GM19324 (cell line): ENCODE measurements around the gene ARSK.

Experiments
- ATAC-seq: cut with Tn5 transposase; IDR thresholded peaks from one replicate; pipeline ENCODE4 v1.9.1; 2021; ENCODE audit warnings: mild to moderate bottlenecking, moderate library complexity; ENCODE audit not compliant: unreplicated experiment, low FRiP score

The ARSK gene

DNA sequence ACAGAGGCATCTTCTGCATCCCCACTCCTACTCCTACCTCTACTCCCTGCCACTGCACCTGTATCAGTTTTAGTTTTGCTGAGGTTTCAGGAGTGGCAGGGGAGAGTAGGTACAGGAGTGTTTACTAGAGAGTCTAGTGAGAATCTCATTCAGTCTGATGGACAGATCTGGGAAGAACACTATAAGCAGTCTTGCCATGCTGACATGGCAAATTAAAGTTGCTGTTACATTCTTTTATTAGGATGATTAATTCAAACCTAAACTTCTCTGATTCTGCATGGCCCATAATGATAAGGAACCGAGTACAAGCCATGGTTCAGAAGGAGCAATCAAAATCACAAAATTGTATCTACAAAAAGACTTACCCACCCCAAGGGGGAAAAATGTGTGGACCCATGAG lies 7.4 kb downstream of the ARSK start:
- no peak for ATAC-seq

DNA sequence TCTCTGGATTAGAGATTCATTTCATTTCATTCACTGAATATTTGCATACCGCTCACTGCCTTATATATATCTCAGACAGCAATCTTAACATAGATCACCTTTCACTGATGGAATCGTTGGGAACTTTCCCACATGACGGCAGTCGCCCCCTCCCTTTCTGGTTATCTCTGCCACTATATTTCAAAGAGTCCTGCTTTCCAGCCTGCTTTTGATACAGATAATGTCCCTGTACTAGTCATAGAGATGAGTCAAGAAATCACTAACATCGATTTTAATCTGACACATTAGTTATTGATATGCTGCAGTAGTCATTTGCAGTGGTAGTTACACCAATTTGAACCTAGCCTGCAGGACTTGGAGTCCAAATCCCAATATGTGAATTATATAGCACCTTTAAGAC lies 8.5 kb downstream of the ARSK start:
- ATAC-seq = no peak

- ATAC-seq = no peak
Observed at GRCh38 chr5:95564450-95564849, 9.5 kb downstream of the ARSK start.

- ATAC-seq = no peak
Observed at GRCh38 chr5:95565280-95565920, 10.5 kb downstream of the ARSK start.

- no peak for ATAC-seq
Observed at GRCh38 chr5:95572016-95572415, 17.1 kb downstream of the ARSK start.

DNA sequence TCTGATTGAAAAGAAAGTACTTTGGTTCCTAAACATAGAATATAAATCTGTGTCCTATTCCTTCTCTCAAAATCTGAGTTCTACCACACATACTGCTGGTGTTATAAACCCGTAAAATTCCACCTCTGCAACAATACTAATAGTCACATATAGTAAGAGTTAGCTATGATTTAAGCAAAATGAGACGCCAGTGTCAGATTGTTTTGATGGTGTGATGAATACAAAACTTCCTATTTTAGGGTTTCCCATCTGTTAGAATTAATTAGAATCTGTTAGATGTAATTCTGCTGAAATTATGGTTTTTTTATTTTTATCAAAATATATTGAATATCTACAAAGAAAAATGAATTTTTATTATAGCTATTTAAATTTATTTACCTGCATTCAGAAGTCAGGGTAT lies 26.7 kb downstream of the ARSK start:
- ATAC-seq = no peak

DNA sequence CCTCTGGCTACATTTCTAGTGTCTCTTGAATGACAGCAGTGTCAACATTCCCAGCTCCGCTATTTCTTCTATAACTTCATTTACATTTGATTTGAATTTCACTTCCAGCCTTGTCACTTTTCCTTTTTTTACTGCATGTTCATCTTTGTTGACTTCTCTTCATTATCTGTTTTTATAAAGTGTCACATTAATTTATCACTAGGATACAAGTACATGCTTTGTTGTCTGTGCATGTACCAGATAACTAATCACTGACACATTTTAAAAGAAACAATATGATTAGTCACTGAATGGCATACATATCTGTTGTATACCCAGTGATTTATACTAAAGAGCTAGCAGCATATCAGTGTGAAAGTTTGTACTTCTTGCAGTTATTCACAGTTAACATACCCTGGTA lies 29.1 kb downstream of the ARSK start:
- no peak for ATAC-seq

DNA sequence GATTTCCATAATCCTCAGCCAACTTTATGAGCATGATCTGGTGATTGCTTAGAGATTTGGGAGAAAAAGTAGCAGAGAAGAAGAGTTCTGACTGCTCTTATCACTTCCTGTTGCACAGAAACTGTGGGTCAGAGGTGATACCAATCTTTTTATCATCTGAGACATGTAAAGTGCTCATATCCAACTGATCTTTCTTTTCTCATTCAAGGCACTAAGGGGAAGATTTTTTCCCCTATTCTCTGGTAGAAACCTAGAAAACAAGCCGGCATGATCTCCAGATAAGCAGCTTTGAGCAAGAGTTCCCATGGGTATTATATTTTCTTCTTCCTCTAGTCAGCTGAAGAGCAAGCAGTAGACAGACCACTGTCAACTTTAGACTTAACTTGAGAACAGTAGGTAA lies 36.0 kb downstream of the ARSK start:
- ATAC-seq = no peak

DNA sequence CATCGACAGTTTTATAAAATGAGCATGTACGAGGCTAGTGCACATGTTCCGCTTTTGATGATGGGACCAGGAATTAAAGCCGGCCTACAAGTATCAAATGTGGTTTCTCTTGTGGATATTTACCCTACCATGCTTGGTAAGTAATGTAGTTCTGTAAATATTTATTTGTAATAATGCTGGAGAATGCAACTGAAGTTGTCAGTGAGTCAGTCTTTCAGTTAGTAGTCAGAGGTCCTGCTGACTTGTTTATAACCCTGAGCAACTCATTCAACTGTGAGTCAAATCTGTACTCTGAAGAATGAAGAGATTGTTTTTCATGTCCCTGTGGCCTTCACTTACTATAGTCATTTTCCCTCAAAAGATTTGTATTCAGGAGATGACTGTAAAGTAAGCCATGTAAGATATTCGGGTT lies 36.6 kb downstream of the ARSK start:
- ATAC-seq = no peak

DNA sequence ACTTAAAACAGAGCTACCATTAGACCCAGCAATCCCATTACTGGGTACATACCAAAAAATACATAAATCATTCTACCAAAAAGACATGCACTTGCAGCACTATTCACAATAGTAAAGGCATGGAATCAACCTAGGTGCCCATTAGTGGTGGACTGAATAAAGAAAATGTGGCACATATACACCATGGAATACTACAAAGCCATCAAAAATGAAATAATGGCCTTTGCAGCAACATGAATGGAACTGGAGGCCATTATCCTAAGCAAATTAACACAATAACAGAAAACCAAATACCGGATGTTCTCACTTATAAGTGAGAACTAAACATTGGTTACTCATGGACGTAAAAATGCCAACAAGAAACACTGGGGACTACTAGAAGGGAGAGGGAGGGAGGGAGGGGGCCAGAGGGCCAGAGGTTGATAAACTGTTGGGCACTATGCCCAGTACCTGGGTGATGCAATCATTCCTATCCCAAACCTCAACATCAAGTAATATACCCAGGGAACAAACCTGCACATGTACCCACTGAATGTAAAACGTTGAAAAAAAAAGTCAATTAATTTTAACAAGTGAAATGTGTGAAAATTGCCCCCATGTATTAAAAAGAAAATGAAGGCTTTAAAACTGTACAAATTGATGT lies 40.5 kb downstream of the ARSK start:
- no peak for ATAC-seq

- ATAC-seq = no peak
Observed at GRCh38 chr5:95599252-95599651, 44.4 kb downstream of the ARSK start.

- ATAC-seq = no peak
Observed at GRCh38 chr5:95600557-95600956, 45.7 kb downstream of the ARSK start.

- ATAC-seq = no peak
Observed at GRCh38 chr5:95605786-95606185, 50.9 kb downstream of the ARSK start.

GRCh38 chr5:95606419-95606818 lies 51.5 kb downstream of the ARSK start:
- no peak for ATAC-seq

DNA sequence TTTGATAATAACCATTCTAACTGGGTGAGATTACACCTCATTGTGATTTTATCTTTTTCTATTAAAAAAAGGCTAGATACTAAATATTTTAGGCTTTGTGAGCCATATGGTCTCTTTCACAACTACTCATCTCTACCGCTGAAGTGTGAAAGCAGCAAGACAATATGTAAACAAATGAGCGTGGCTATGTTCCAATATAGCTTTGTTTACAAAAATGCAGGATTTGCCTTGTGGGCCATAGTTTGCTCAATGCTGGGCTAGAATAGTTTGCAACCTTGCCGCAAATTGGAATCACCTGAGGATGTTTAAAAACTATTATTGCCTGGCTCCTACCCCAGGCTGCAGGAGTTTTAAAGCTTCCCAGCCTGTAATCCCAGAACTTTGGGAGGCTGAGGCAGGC lies 54.8 kb downstream of the ARSK start:
- ATAC-seq = no peak

DNA sequence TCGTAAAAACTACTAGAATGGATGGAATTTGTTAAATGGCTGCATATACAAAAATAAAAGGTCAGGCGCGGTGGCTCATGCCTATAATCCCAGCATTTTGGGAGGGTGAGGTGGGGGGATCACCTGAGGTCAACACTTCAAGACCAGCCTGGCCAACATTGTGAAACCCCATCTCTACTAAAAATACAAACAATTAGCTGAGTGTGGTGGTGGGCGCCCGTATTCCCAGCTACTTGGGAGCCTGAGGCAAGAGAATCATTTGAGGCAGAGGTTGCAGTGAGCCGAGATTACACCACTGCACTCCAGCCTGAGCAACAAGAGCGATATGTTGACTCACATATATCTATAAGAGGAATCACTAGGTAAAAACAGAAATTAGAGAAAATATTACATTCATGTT lies 55.6 kb downstream of the ARSK start:
- ATAC-seq = no peak

GRCh38 chr5:95611396-95611795 lies 56.5 kb downstream of the ARSK start:
- no peak for ATAC-seq

DNA sequence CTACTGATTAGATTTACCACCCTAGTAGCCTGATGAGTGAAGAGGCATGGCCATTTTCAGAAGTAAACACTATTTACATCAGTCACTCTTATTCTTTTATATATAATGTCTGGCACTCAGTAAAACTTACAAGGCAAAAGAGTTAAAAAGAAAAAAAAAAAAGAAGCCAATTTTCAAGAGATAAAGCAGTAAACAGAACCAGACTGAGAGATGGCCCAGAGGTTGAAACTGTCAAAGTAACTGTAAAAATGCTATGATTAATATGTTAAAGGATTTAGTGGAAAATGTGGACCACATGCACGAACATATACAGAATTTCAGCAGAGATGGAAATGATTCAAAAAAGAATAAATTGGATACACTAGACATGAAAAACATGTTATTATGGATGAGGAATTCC lies 58.6 kb downstream of the ARSK start:
- ATAC-seq = no peak

- no peak for ATAC-seq
Observed at GRCh38 chr5:95615164-95615467, 60.2 kb downstream of the ARSK start.

DNA sequence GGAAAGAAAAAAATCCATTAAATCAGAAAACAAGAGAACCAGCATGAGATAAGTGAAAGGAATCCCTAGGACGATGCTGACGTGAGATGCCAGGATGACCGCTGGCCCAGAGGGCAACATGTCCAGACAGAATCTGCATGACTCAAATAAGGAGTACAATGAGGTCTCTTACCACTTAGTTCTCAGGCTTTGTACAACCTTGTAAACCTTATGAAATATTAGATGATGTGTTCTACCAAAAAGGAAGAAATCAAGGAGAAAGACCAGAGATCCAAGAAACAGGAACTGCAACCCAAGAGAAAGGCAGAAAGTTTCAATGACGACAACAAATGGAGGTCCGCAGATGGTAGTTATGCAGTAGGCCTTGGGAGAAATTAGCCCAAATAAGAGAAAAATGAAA lies 62.2 kb downstream of the ARSK start:
- no peak for ATAC-seq

- ATAC-seq = no peak
Observed at GRCh38 chr5:95619096-95619495, 64.2 kb downstream of the ARSK start.

DNA sequence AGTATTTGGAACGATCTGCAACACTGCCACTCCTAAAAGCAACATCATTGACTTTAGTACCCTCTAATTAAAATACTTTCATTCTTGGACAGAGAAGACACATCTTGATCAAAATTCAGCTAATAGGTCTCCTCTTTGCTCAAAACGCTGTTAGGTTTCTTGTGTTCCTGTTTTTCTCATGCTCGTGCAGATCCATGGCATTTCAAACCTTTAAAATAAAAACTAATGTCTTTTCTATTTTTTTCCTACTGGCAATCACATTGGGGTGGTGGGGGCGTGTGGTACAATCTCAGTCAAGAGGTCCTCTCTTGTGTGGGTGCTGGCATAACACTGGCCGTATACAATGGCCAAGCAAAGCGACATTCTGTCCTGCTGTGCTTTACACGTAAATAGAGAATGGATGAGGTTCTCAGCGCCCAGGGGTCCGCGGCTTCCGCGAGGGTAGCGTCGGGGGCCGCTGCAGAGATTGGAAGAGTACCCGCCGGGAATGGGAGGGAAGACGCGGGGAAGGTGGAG lies 64.7 kb downstream of the ARSK start:
- no peak for ATAC-seq
